CD14-positive monocyte (primary cell): Measurements from ENCODE around the gene PSMB7. TPM values are rescaled to one million over a fixed set of nuclear protein-coding genes. Genes with fewer than 3 reads are reported as not detected.

Experiments used
- DNase-seq, 3 donors: peaks; one replicate each; pipeline ENCODE4 v3.0.0-alpha.2; 2011 to 2022
- H2AFZ ChIP-seq: 2 replicates; pipeline ENCODE4 v1.6.0; 2012; ENCODE audit warnings: mild to moderate bottlenecking, low read depth, low read length, inconsistent platforms; ENCODE audit not compliant: insufficient read depth, poor library complexity, severe bottlenecking
- H3K27ac ChIP-seq, 2 donors: 1 replicate in 1 of 2; 2 replicates in 1 of 2; pipeline ENCODE4 v1.5.1; 2012 to 2013; ENCODE audit warnings: low read length in 2 of 2, control low read depth in 1 of 2, inconsistent platforms in 1 of 2, low read depth in 1 of 2, mild to moderate bottlenecking in 1 of 2
- H3K27me3 ChIP-seq, 2 donors: one replicate each; pipeline versions ENCODE4 v1.6.0 to v1.6.1; 2011 to 2013; ENCODE audit warnings: low read length in 2 of 2; ENCODE audit not compliant: control insufficient read depth in 2 of 2, insufficient read depth in 2 of 2
- H3K36me3 ChIP-seq, 2 donors: replicated peaks in 1 of 2; 1 replicate in 1 of 2; 2 replicates in 1 of 2; pipeline versions ENCODE4 v1.5.1 to v1.6.1; 2012 to 2013; ENCODE audit warnings: low read length in 2 of 2, control low read depth in 1 of 2, inconsistent platforms in 1 of 2, mild to moderate bottlenecking in 1 of 2; ENCODE audit not compliant: insufficient read depth in 2 of 2, control insufficient read depth in 1 of 2
- H3K4me1 ChIP-seq, 2 donors: 1 replicate in 1 of 2; 2 replicates in 1 of 2; pipeline versions ENCODE4 v1.5.1 to v1.6.1; 2012 to 2013; ENCODE audit warnings: low read length in 2 of 2, control low read depth in 1 of 2, inconsistent platforms in 1 of 2, mild to moderate bottlenecking in 1 of 2, moderate library complexity in 1 of 2; ENCODE audit not compliant: insufficient read depth in 2 of 2, control insufficient read depth in 1 of 2
- H3K4me2 ChIP-seq: replicated peaks from 2 replicates; pipeline ENCODE3; 2012; ENCODE audit warnings: low read length, moderate library complexity, mild to moderate bottlenecking; ENCODE audit not compliant: poor library complexity, severe bottlenecking; ENCODE audit errors: extremely low read depth
- H3K4me3 ChIP-seq, 3 experiments: fragments of 200-600 bp in 1 of 3; sonication (generic) in 1 of 3; replicated peaks in 1 of 3; 1 replicate in 2 of 3; 2 replicates in 1 of 3; pipeline ENCODE4 v1.5.1; 2011 to 2013; ENCODE audit warnings: low read length in 3 of 3, mild to moderate bottlenecking in 3 of 3, control low read depth in 2 of 3, low read depth in 2 of 3, inconsistent platforms in 1 of 3, moderate library complexity in 1 of 3
- H3K79me2 ChIP-seq: 2 replicates; pipeline ENCODE4 v1.6.0; 2012; ENCODE audit warnings: mild to moderate bottlenecking, control low read depth, inconsistent platforms, low read length, moderate library complexity; ENCODE audit not compliant: insufficient read depth
- H3K9ac ChIP-seq: 2 replicates; pipeline ENCODE4 v1.6.0; 2017; ENCODE audit warnings: low read length, mild to moderate bottlenecking; ENCODE audit not compliant: insufficient read depth, poor library complexity, severe bottlenecking
- H3K9me3 ChIP-seq, 2 donors: replicated peaks in 1 of 2; 1 replicate in 1 of 2; 2 replicates in 1 of 2; pipeline versions ENCODE4 v1.5.1 to v1.6.1; 2012 to 2013; ENCODE audit warnings: low read length in 2 of 2, control low read depth in 1 of 2; ENCODE audit not compliant: control insufficient read depth in 1 of 2, insufficient read depth in 1 of 2
- H4K20me1 ChIP-seq: 2 replicates; pipeline ENCODE4 v1.6.0; 2012; ENCODE audit warnings: mild to moderate bottlenecking, low read length, control low read depth, moderate library complexity; ENCODE audit not compliant: insufficient read depth
- H3K27ac Mint-ChIP-seq, 7 donors: one replicate each; pipeline ENCODE4 v1.8.0; 2020; ENCODE audit warnings: mild to moderate bottlenecking in 7 of 7, mixed read lengths in 7 of 7, moderate library complexity in 6 of 7, inconsistent platforms in 2 of 7
- H3K27me3 Mint-ChIP-seq, 3 donors: one replicate each; pipeline ENCODE4 v1.8.0; 2021 to 2022; ENCODE audit warnings: low read depth in 3 of 3, mild to moderate bottlenecking in 3 of 3, mixed read lengths in 3 of 3, moderate library complexity in 3 of 3, inconsistent platforms in 1 of 3
- H3K36me3 Mint-ChIP-seq, 2 donors: one replicate each; pipeline ENCODE4 v1.8.0; 2020; ENCODE audit warnings: mixed read lengths in 2 of 2, inconsistent platforms in 1 of 2, mild to moderate bottlenecking in 1 of 2
- H3K4me1 Mint-ChIP-seq: one replicate; pipeline ENCODE4 v1.8.0; 2020; ENCODE audit warnings: mild to moderate bottlenecking, mixed read lengths
- H3K4me3 Mint-ChIP-seq, 2 donors: one replicate each; pipeline ENCODE4 v1.8.0; 2020; ENCODE audit warnings: mild to moderate bottlenecking in 2 of 2, mixed read lengths in 2 of 2, moderate library complexity in 1 of 2
- H3K9me3 Mint-ChIP-seq, 7 donors: one replicate each; pipeline ENCODE4 v1.8.0; 2020 to 2022; ENCODE audit warnings: mixed read lengths in 7 of 7, mild to moderate bottlenecking in 6 of 7, moderate library complexity in 6 of 7, inconsistent platforms in 2 of 7
- WGBS: methylation state at CpG from one replicate; pipeline ENCODE4 v1.1.5; 2013; ENCODE audit warnings: missing lambda C conversion rate; ENCODE audit not compliant: insufficient coverage; 5-methylcytosine and 5-hydroxymethylcytosine counted together
- intact Hi-C, 2 donors: fragments of 100-400 bp; cut with micrococcal nuclease; formaldehyde crosslinking; loops; one replicate each; pipeline versions ENCODE4 v1.15.0 to v1.15.1; 2023
- polyA plus RNA-seq, 3 donors: library from polyadenylated mRNA; depleted of rRNA in 1 of 3; unstranded in 2 of 3; stranded (reverse) in 1 of 3; fragments of 300-500 nt in 2 of 3; fragments of >200 nt in 1 of 3; fragmentation: Illumina TruSeq in 2 of 3; gene quantifications; 1 replicate in 2 of 3; 2 replicates in 1 of 3; pipeline ENCODE4 v1.2.3, GENCODE V29; 2012 to 2021
- TF ChIP-seq, protein P1 (sequence below): fragments of 200-600 bp; IDR thresholded peaks from one replicate; pipeline ENCODE4 v1.8.0; 2022; ENCODE audit warnings: antibody characterized with exemption, mild to moderate bottlenecking

Gene PSMB7
- polyA plus RNA-seq, 3 donors: 129 to 194 (median 191) TPM

DNA sequence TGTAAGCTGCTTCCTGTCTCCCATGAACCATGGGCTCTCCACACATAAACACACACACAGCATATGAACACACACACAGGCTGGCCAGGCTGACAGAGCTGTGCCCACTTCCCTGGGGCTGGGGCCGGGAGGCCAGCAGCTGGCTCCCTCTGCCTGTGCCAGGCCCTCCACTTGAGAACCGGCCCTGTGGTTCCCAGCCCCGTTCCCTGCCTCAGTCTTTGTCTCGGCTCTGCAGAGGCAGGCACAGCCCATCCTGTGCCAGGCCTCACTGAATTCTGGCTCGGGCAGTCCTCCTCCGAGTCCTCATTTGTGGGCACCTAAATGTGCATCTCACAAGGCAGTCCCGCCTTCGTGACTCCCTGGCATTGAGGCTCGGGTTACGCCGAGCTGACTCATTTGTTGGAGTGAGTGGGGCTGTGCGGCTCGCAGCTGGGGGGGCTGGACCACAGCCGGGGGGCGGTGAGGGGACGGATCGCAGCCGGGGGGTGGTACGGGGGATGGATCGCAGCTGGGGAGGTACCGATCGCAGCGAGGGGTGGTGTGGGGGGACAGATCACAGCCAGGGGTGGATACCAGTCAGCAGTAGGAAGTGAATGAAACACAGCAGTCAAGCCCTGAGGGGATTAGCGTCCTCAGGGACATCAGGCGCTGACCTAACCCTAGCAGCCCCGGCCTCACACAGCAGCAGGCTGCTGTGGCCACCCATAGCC is 72.3 kb downstream of the PSMB7 start:
- no peak overlapping the region for H3K4me2 ChIP-seq
- WGBS: 86% methylated on average over 16 of the region's 26 CpGs
- H2AFZ ChIP-seq: no peak overlapping the region
- H3K79me2 ChIP-seq: peaks cover 8% of the 10 kb centered on the region
- H4K20me1 ChIP-seq: peaks cover 100% of the 10 kb centered on the region
- H3K27ac ChIP-seq: peak overlapping the region in 1 of 2 donors; percentile 36
- intact Hi-C loops: no loop called here
- peaks cover 0 to 3% (median 0%) of the 10 kb centered on the region in 7 donors for H3K9me3 Mint-ChIP-seq
- peaks cover 92 to 100% of the 10 kb centered on the region in 2 donors for H3K36me3 ChIP-seq
- H3K4me3 Mint-ChIP-seq: no peak overlapping the region
- no peak for DNase-seq
- H3K9ac ChIP-seq: no peak overlapping the region
- no peaks in the 10 kb centered on the region for H3K27me3 ChIP-seq
- H3K9me3 ChIP-seq: no peaks in the 10 kb centered on the region
- H3K36me3 Mint-ChIP-seq: peaks cover 65 to 96% of the 10 kb centered on the region in 2 donors
- H3K4me1 ChIP-seq: no peaks in the 10 kb centered on the region
- H3K4me1 Mint-ChIP-seq: no peaks in the 10 kb centered on the region
- no peak overlapping the region for H3K4me3 ChIP-seq
- TF ChIP-seq, protein P1, sequence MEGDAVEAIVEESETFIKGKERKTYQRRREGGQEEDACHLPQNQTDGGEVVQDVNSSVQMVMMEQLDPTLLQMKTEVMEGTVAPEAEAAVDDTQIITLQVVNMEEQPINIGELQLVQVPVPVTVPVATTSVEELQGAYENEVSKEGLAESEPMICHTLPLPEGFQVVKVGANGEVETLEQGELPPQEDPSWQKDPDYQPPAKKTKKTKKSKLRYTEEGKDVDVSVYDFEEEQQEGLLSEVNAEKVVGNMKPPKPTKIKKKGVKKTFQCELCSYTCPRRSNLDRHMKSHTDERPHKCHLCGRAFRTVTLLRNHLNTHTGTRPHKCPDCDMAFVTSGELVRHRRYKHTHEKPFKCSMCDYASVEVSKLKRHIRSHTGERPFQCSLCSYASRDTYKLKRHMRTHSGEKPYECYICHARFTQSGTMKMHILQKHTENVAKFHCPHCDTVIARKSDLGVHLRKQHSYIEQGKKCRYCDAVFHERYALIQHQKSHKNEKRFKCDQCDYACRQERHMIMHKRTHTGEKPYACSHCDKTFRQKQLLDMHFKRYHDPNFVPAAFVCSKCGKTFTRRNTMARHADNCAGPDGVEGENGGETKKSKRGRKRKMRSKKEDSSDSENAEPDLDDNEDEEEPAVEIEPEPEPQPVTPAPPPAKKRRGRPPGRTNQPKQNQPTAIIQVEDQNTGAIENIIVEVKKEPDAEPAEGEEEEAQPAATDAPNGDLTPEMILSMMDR: no peak
- H3K27me3 Mint-ChIP-seq: no peaks in the 10 kb centered on the region
- peak overlapping the region in 3 of 7 donors; percentile 38 to 59 (median 56) for H3K27ac Mint-ChIP-seq

DNA sequence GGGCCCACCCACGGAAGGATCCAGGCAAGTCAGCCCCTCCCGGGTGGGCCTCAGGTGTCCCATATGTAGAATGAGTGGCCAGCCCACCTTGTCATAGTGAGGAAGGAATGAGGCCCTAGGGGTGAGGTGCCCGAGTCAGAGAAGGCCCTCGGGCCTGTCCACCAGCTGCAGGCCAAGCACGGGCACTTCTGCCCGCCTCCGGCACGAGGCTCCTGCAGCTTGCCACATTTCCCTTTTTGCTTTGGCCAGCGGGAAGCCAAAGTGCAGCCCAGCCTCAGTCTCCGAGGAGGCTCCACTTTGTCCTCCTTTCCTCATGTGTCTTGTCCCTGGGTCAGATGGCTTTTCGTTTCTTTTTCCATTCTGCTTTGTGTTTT is 72.9 kb downstream of the PSMB7 start:
- H3K4me1 ChIP-seq: no peaks in the 10 kb centered on the region
- no peaks in the 10 kb centered on the region for H3K9me3 ChIP-seq
- no peak overlapping the region for H3K9ac ChIP-seq
- TF ChIP-seq, protein P1: no peak
- no peak overlapping the region for H3K4me3 Mint-ChIP-seq
- H3K9me3 Mint-ChIP-seq: peaks cover 0 to 3% (median 0%) of the 10 kb centered on the region in 7 donors
- peaks cover 65 to 96% of the 10 kb centered on the region in 2 donors for H3K36me3 Mint-ChIP-seq
- peak overlapping the region in 2 of 7 donors; percentile 15 to 56 for H3K27ac Mint-ChIP-seq
- H3K4me2 ChIP-seq: no peak overlapping the region
- intact Hi-C loops: no loop called here
- H4K20me1 ChIP-seq: peaks cover 100% of the 10 kb centered on the region
- H3K4me1 Mint-ChIP-seq: no peaks in the 10 kb centered on the region
- H3K36me3 ChIP-seq: peaks cover 92 to 100% of the 10 kb centered on the region in 2 donors
- H3K4me3 ChIP-seq: no peak overlapping the region
- no peak for DNase-seq
- 63% methylated on average over 6 of the region's 11 CpGs for WGBS
- no peak overlapping the region for H2AFZ ChIP-seq
- H3K27ac ChIP-seq: peak overlapping the region in 1 of 2 donors; percentile 36
- H3K79me2 ChIP-seq: peaks cover 8% of the 10 kb centered on the region
- H3K27me3 Mint-ChIP-seq: no peaks in the 10 kb centered on the region
- H3K27me3 ChIP-seq: no peaks in the 10 kb centered on the region
